PC-9 (cell line): ENCODE data around the gene BAD.

Source experiments
- EZH2 ChIP-seq: fragments of 200-600 bp; sonication (generic); IDR thresholded peaks from 2 replicates; pipeline ENCODE4 v1.8.0; 2017; ENCODE audit warnings: antibody characterized with exemption, low read depth
- TF ChIP-seq, protein P1 (sequence below): fragments of 200-600 bp; sonication (generic); conservative IDR thresholded peaks from 2 replicates; pipeline ENCODE4 v1.6.1; 2017; ENCODE audit warnings: mixed run types, antibody characterized with exemption, mild to moderate bottlenecking, moderate library complexity

DNA sequence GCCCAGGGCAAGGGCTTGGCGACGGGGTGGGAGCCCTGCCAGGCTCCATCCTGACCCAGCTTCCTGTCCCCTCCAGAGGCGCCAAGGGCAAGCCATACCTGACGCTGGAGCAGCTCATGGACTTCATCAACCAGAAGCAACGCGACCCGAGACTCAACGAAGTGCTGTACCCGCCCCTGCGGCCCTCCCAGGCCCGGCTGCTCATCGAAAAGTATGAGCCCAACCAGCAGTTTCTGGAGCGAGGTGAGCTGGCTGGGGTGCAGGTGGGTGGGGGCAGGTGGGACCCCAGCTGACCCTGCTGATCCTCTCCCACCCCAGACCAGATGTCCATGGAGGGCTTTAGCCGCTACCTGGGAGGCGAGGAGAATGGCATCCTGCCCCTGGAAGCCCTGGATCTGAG is 28.2 kb downstream of the BAD start:
- TF ChIP-seq, protein P1, sequence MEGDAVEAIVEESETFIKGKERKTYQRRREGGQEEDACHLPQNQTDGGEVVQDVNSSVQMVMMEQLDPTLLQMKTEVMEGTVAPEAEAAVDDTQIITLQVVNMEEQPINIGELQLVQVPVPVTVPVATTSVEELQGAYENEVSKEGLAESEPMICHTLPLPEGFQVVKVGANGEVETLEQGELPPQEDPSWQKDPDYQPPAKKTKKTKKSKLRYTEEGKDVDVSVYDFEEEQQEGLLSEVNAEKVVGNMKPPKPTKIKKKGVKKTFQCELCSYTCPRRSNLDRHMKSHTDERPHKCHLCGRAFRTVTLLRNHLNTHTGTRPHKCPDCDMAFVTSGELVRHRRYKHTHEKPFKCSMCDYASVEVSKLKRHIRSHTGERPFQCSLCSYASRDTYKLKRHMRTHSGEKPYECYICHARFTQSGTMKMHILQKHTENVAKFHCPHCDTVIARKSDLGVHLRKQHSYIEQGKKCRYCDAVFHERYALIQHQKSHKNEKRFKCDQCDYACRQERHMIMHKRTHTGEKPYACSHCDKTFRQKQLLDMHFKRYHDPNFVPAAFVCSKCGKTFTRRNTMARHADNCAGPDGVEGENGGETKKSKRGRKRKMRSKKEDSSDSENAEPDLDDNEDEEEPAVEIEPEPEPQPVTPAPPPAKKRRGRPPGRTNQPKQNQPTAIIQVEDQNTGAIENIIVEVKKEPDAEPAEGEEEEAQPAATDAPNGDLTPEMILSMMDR = no peak
- no peak for TF ChIP-seq EZH2
